ENCODE measurements around the gene TAF8.
"Not testable (repeated sequence)": the region's sequence is repeated elsewhere in the genome, so short reads cannot be mapped to it uniquely, and the experiment has no call there.

Gene TAF8

DNA sequence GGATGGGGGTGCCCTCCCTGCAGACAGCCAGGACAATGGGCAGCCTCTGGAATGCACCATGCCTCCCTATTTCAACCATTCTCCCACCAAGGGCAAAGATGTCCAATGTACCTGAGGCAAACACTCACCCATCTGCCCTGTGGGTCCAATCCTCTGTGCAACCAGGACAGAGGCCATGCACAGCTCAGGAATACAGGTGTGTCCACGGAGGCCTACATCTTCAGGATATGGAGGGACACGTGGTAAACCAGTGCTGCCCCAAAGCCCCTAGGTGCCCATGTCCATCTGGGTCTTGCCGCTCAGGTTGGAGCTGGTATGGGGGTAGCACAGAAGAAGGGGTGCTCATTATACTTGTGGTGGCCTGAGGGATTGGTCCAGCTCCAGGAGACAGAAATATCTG lies 20.4 kb upstream of the TAF8 start:
- TF ChIP-seq, protein P1, sequence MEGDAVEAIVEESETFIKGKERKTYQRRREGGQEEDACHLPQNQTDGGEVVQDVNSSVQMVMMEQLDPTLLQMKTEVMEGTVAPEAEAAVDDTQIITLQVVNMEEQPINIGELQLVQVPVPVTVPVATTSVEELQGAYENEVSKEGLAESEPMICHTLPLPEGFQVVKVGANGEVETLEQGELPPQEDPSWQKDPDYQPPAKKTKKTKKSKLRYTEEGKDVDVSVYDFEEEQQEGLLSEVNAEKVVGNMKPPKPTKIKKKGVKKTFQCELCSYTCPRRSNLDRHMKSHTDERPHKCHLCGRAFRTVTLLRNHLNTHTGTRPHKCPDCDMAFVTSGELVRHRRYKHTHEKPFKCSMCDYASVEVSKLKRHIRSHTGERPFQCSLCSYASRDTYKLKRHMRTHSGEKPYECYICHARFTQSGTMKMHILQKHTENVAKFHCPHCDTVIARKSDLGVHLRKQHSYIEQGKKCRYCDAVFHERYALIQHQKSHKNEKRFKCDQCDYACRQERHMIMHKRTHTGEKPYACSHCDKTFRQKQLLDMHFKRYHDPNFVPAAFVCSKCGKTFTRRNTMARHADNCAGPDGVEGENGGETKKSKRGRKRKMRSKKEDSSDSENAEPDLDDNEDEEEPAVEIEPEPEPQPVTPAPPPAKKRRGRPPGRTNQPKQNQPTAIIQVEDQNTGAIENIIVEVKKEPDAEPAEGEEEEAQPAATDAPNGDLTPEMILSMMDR (IDR thresholded peaks at IDR 0.05; ENCODE audit: insufficient read depth, low read depth, low read length, missing control alignments) = no peak

DNA sequence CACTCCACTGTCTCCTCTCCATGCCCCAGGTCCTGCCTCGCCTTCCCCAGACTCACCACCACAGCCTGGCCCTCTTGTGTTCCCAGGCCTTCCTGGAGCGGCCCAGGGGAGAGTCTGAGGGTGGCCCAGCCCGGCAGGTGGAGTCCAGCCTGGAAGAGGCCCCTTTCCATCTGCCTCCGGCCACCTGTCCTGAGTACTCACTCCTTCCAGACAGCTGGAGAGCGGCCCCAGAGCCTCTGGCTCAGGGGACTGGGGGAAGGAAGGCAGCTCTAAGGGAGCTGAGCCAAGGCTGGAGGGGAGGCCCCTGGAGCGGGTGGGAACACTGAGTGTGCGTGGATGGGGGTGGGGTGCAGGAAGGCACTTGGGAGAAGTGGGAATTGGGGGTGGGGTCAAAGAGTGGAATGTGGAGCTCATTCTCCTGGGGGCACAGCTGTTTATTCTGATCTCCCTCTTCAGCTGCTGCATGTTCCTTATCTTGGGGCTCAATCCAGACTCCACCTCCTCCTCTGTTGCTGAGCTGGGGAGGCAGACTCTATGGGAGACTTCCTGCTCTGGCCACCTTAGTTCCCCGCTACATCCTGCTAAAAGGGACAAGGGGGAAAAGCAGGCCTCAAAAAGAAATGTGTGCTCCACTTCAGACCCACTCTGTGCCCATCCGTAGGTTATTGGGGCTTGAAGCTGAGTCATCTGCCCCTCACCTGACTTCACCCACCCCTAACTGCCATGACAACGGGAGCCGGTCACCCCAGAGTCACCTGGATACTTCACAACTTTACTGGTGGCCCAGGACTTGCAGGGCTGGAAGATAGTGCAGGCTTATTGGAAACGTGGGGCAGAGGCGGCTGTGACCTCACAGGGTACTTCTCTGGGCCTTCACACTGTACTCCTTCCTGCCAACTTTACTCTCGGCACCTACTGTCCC lies 19.5 kb upstream of the TAF8 start:
- H3K4me3 ChIP-seq (ENCODE audit: low read depth, low read length) = no peak overlapping the region
- TF ChIP-seq, protein P1 (IDR thresholded peaks at IDR 0.05; ENCODE audit: insufficient read depth, low read depth, low read length, missing control alignments) = no peak
- no peak for DNase-seq (ENCODE audit: low read depth)

More for the DNA sequence above, 20.4 kb upstream of the TAF8 start:
- no peak overlapping the region for H3K4me3 ChIP-seq (ENCODE audit: low read depth, low read length)
- DNase-seq (ENCODE audit: low read depth) = no peak

DNA sequence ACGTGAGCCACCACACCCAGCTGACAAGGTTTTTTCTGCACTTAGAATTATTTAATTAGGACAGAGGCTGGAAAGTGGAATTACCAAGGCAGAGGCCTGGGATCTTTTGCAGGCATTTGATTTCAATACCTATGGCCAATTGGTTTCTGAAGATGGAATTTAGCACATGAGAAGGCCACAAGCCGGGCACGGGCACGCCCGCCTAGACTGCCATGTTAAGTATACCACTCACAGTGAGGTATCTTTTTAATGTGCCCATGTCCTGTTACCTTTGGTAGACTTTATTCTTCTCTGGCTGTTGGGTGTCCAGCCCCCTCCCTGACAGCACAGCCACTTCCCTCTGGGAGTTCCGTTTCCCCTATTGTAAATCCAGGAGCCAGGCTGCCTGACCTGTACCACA lies 18.0 kb upstream of the TAF8 start:
- H3K4me3 ChIP-seq (ENCODE audit: low read depth, low read length) = no peak overlapping the region
- TF ChIP-seq, protein P1 (IDR thresholded peaks at IDR 0.05; ENCODE audit: insufficient read depth, low read depth, low read length, missing control alignments) = no peak
- no peak for DNase-seq (ENCODE audit: low read depth)

DNA sequence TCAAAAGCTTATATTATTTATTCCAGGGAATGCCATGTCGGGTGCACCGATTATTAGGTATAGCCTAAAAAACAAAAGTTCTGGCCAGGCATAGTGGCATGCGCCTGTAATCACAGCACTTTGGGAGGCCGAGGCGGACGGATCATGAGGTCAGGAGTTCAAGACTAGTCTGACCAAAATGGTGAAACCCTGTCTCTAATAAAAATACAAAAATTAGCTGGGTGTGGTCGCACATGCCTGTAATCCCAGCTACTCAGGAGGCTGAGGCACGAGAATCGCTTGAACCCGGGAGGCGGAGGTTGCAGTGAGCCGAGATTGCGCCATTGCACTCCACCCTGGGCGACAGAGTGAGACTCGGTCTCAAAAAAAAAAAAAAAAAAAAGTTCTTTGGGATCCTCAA lies 12.7 kb upstream of the TAF8 start:
- not testable (repeated sequence) for H3K4me3 ChIP-seq (ENCODE audit: low read depth, low read length); DNase-seq (ENCODE audit: low read depth)

DNA sequence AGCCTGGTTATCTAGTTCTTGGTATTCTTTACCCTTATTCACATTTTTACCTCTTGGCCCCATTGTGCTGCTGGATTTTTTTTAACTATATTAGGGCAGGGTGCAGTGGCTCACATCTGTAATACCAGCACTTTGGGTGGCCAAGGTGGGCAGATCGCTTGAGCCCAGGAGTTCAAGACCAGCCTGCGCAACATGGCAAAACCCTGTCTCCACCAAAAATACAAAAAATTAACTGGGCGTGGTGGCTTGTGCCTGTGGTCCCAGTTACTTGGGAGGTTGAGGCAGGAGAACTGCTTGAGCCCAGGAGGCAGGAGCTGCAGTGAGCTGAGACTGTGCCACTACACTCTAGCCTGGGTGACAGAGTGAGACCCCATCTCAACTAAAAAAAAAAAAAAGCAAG lies 12.2 kb upstream of the TAF8 start:
- no peak overlapping the region for H3K4me3 ChIP-seq (ENCODE audit: low read depth, low read length)
- DNase-seq (ENCODE audit: low read depth) = no peak
- TF ChIP-seq, protein P1 (IDR thresholded peaks at IDR 0.05; ENCODE audit: insufficient read depth, low read depth, low read length, missing control alignments) = no peak

DNA sequence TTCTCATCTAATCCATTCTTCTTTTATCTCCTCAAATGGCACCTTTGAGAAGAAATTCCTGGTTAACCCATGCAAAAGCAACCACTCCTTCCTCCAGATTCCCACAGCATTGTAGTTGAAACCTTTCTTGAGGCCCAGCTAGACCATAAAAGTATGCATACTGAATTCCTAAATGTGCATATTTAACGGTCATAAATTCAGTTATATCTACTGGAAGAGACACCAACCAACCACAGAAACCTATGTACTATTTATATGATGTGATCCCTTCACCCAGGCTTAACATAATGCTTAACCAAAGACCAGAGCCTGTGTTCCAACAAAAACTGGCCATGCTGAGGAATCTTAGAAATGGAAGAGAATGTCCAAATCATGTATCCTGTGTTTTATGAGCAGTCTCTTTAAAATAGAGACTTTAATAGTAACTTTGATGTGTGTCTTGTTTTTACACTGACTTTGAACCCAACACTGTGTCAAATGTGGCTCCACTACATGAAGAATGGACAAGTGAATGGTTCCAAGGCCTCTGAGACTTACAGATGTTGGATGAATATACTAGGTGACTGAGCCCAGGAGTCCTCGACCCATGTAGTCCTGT lies 11.4 kb upstream of the TAF8 start:
- TF ChIP-seq, protein P1 (IDR thresholded peaks at IDR 0.05; ENCODE audit: insufficient read depth, low read depth, low read length, missing control alignments) = no peak
- no peak for DNase-seq (ENCODE audit: low read depth)
- no peak overlapping the region for H3K4me3 ChIP-seq (ENCODE audit: low read depth, low read length)

DNA sequence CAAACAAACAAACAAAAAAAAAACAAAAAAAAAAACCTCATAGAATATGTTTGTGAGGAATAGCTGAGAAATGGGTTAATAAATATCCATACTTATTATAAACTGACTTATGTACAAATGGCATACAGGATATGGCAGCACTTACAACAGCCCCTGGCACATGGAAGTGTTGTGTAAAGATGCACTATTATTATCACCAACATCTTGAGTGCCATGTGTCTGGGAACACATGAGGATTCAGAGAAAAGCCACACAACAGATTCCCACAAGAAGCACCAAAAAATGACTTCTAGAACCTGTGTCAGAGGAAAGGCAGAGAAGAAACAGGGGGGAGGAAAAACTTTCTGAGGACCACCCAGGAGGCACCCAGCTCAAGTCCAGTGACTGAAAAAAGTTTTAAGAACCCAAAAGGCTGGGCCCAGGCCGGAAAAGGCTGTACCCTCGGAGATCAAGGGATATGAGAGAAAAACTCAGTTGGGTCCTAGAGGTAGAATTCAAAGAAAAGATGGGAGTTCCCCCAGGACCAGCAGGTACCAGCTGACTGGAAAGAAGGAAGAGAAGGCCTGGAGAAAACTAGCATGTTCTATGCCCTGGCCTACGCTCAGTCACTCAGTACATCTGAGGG lies 9.4 kb upstream of the TAF8 start:
- H3K4me3 ChIP-seq (ENCODE audit: low read depth, low read length) = no peak overlapping the region
- no peak for DNase-seq (ENCODE audit: low read depth)
- TF ChIP-seq, protein P1 (IDR thresholded peaks at IDR 0.05; ENCODE audit: insufficient read depth, low read depth, low read length, missing control alignments) = no peak
